Measurements from ENCODE around the gene ADAMTS6. TPM values are rescaled to one million over a fixed set of nuclear protein-coding genes. Genes with fewer than 3 reads are reported as not detected.
"Not testable (repeated sequence)": the region's sequence is repeated elsewhere in the genome, so short reads cannot be mapped to it uniquely, and the experiment has no call there.

Gene ADAMTS6
- total RNA-seq, 1 experiment from 2014 or later = 4.5 TPM

DNA sequence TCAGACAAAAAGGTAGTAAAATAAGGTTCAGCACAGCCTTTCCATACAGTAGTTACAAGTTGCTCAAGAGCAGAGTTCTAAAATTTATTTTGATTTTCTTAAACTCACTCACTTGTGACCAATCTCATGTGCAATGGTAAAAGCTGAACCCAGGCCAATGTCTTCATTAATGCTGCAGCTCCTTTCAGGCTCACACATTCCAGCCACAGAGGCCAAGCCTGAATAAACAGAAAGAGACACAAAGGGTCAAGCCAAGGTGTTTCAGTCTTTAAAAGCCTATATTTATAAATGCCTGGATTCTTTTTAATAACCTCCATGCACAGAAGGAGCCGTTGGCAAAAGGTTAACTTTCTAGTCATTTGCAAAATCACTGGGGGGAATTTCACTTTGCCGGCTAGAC is 152.5 kb downstream of the ADAMTS6 start:
- in situ Hi-C loops (cut with HindIII; ENCODE audit: low pct_unique_long_range_greater_than_20kb, low sequenced_read_pairs) = no loop called here
- DNase-seq (ENCODE audit: low read depth, low spot score) = no peak

DNA sequence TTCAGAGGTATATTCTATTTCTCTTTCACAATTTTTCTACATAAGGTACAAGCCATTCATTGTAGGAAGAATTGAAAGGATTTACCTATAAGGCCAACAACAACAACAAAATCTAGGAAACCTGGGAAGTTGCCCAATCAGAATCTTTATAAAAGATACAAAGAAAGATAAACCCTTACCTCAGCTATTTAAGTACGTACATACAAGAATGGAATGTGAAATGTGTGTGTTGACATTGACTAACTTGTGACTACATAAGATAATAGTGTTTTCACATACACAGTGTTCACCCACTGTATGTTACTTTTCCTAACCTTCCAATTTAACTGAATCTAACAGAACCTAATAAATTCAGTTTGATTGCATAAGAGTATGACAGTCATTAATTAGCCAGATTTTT is 154.1 kb downstream of the ADAMTS6 start:
- no peak for DNase-seq (ENCODE audit: low read depth, low spot score)
- in situ Hi-C loops (cut with HindIII; ENCODE audit: low pct_unique_long_range_greater_than_20kb, low sequenced_read_pairs) = no loop called here

DNA sequence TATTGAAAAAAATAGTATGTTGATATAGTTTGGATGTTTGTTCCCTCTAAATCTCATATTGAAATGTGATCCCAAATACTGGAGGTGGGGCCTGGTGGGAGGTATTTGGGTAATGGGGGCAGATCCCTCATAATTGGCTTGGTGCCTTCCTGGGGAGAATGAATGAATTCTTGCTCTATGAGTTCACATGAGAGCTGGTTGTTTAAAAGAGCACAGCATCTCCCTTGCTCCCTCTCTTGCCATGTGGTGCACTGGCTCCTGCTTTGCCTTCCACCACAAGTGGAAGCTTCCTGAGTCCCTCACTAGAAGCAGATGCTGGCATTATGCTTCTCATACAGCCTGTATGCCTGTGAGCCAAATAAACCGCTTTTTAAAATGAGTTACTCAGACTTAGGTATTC is 154.8 kb downstream of the ADAMTS6 start:
- in situ Hi-C loops (cut with HindIII; ENCODE audit: low pct_unique_long_range_greater_than_20kb, low sequenced_read_pairs) = no loop called here

DNA sequence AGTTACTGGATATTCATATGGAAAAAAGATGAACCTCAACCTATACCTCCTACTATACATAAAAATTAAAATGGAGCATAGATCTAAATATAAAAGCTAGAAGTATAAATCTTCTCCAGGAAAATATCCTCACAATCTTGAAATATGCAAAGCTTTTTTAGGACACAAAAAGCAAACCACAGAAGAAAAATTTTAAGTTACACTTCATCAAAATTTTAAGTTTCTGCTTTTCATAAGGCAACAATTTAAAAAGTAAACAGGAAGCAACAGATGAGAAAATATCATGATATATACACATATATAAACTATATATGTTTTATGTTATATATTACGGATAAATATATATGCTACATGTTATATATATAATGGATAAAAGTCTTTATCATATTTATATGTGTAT is 157.5 kb downstream of the ADAMTS6 start:
- in situ Hi-C loops (cut with HindIII; ENCODE audit: low pct_unique_long_range_greater_than_20kb, low sequenced_read_pairs) = no loop called here
- DNase-seq (ENCODE audit: low read depth, low spot score) = no peak

More for the DNA sequence above, 154.8 kb downstream of the ADAMTS6 start:
- DNase-seq (ENCODE audit: low read depth, low spot score) = no peak

DNA sequence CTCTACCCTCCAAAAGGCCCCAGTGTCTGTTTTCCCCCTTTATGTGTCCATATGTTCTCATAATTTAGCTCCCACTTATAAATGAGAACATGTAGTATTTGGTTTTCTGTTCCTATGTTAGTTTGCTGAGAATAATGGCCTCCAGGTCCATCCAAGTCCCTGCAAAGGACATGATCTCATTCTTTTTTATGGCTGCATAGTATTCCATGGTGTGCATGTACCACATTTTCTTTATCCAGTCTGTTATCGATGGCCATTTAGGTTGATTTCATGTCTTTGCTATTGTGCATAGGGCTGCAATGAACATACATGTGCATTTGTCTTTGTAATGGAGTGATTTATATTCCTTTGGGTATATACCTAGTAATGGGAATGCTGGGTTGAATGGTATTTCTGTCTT is 161.0 kb downstream of the ADAMTS6 start:
- in situ Hi-C loops (cut with HindIII; ENCODE audit: low pct_unique_long_range_greater_than_20kb, low sequenced_read_pairs) = not testable (repeated sequence)

DNA sequence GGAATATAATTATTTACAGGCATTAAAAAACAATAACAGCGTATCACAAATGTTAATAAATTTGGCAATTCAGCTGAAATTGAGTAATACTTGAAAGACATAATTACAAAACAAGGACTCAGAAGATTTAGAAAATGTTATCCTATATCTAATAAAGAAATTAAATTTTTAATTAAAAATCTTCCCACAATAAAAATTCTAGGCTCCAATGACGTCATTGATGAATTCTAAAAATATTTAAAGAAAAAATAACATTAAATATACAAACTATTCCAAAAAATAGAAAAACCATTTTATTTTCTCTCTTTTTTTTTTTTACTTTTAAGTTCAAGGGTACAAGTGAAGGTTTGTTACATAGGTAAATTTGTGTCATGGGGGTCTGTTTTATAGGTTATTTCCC is 161.5 kb downstream of the ADAMTS6 start:
- in situ Hi-C loops (cut with HindIII; ENCODE audit: low pct_unique_long_range_greater_than_20kb, low sequenced_read_pairs) = no loop called here
- DNase-seq (ENCODE audit: low read depth, low spot score) = no peak

More for the DNA sequence above, 161.0 kb downstream of the ADAMTS6 start:
- DNase-seq (ENCODE audit: low read depth, low spot score) = not testable (repeated sequence)

DNA sequence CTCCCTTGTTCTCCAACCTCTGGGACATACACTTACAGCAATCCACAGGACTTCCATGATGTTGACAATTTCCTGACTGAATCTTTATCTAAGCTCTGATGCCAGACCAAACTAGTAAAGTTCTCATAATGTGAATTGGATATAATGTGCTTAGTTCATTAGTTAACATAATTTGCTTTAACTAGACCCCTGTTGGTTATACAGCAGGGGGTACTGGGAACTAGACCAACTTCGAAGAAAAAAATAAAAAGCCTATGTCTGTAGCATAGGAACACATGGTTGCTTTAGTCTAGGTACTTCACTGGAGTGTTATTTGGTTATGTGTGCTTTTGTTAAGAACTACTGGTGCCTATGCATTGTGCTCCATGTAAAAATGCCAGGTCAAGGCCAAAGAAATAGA is 173.8 kb downstream of the ADAMTS6 start:
- in situ Hi-C loops (cut with HindIII; ENCODE audit: low pct_unique_long_range_greater_than_20kb, low sequenced_read_pairs) = no loop called here
- DNase-seq (ENCODE audit: low read depth, low spot score) = no peak

DNA sequence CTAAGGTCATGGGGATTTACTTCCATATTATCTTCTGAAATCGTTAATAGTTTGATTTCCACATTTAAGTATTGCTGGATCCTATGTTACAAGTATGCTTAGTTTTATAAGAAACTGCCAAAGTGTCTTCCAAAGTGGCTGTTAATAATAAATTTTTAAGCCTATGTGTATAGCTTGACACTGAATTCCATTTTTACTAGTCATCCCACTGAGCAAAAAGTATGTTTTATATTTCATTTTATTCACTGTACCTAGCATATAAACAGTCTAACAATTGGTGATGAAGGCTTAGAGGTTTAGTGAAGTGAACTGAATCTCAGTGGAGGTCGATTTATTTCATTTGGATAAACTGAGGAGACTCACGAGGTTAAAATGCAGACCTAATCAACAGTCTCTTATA is 174.6 kb downstream of the ADAMTS6 start:
- no peak for DNase-seq (ENCODE audit: low read depth, low spot score)
- in situ Hi-C loops (cut with HindIII; ENCODE audit: low pct_unique_long_range_greater_than_20kb, low sequenced_read_pairs) = no loop called here

DNA sequence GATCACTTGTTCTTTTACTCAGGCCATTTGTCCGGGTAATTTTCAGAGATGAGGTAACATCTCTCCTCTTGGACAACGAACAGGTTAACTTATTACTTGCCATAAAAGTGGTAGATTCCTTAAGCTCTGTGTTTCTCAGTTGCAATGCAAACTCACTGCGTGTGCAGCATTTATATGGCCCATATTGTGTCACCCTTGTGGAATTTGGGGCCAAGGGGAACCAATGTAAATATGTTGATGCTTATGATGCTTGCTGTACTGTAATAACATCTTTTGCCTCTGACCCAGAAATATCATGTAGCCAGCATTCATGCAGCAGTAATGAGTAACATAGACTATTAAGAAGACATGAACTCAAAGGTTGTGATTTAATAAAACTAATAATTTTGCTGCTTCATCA is 175.8 kb downstream of the ADAMTS6 start:
- DNase-seq (ENCODE audit: low read depth, low spot score) = no peak
- in situ Hi-C loops (cut with HindIII; ENCODE audit: low pct_unique_long_range_greater_than_20kb, low sequenced_read_pairs) = no loop called here

DNA sequence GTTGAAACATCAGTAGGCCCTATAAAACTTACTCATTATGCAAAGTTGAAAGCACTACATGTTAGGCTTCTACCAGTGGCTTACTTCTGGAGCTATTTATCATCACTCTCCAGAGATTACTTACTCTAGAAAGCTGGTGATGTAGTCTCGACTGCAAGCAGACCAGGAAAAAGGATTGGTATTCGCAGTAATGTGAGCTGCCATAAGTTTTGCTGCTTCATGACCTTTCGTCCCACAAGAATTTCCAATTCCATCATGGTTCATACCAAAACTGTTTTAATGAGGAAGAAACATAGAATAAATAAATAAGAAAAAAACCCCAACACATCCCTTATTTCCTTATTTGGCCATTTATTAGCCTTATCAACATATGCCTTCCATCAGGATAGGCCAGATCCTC is 181.9 kb downstream of the ADAMTS6 start:
- in situ Hi-C loops (cut with HindIII; ENCODE audit: low pct_unique_long_range_greater_than_20kb, low sequenced_read_pairs) = no loop called here
- no peak for DNase-seq (ENCODE audit: low read depth, low spot score)

DNA sequence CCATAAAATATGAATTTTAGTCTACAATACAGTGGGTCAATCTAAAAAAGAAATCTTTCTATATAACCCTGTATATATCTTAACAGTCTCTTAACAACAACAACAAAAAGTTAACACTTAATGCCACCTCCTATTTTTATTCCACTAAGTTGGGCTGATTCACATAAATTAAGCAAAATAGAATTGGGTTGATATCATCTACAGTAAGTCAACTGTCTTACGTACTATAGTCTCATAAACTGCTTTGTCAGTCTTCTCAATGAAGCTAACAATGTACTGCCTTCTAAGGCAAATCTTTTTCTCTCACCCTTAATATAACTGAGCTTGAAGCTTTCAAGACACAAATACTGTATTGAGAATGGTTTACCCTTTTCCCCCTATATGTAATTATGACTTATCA is 185.7 kb downstream of the ADAMTS6 start:
- DNase-seq (ENCODE audit: low read depth, low spot score) = no peak
- in situ Hi-C loops (cut with HindIII; ENCODE audit: low pct_unique_long_range_greater_than_20kb, low sequenced_read_pairs) = no loop called here

DNA sequence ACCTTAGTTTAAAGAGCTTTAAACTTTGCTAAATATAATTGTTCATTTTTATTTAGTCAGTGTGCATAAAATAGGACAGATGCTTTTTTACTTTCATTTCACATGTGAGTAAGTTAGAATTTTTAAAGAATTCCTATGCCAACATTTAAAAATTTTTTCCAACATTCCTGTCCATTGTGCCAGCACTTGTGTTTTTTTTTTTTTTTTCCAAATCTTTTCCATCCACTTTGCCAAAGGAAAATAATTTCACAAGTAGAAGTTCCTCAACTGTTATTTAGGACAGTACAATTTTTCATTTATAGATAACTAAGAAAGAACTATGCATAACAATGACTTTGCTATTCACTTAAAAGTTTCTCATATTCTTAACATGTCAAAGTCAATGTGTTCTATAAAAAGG is 189.5 kb downstream of the ADAMTS6 start:
- DNase-seq (ENCODE audit: low read depth, low spot score) = no peak
- in situ Hi-C loops (cut with HindIII; ENCODE audit: low pct_unique_long_range_greater_than_20kb, low sequenced_read_pairs) = no loop called here

DNA sequence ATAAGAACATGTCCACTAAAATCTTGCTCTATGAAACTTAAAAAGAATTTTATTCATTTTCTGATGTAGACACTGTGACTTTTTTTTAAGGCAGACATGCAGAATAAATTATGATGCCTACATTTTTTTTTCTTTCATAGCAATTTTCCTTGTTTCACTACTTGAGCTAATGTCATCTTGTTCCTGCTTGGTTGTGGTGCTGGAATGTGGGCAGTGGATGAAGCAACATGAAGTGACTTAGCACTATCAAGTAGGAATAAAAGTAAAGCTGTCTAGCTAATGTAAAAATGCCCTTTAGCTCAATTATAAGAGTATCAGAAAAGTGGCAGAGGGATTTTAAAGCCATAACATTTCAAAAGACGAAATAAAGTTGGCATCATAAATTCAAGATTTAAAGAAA is 191.0 kb downstream of the ADAMTS6 start:
- no peak for DNase-seq (ENCODE audit: low read depth, low spot score)
- in situ Hi-C loops (cut with HindIII; ENCODE audit: low pct_unique_long_range_greater_than_20kb, low sequenced_read_pairs) = no loop called here

DNA sequence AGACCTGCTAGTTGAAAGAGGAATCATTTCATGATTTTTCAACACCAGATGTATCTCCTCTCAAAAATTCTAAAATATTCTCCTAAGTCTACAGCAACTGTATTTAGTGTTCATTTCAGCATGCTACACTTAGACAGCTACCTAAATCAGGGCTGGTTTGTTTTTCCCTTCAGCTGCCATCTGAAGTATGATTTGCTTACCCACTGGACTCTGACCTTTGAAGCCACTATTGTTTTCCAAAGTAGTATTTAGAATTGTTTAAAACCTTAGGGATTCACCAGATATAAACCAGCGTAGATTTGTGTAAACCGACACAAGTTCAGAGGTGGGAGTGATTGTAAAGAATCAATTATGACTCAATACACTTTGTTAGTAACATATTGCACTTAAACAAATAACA is 193.1 kb downstream of the ADAMTS6 start:
- DNase-seq (ENCODE audit: low read depth, low spot score) = no peak
- in situ Hi-C loops (cut with HindIII; ENCODE audit: low pct_unique_long_range_greater_than_20kb, low sequenced_read_pairs) = no loop called here

DNA sequence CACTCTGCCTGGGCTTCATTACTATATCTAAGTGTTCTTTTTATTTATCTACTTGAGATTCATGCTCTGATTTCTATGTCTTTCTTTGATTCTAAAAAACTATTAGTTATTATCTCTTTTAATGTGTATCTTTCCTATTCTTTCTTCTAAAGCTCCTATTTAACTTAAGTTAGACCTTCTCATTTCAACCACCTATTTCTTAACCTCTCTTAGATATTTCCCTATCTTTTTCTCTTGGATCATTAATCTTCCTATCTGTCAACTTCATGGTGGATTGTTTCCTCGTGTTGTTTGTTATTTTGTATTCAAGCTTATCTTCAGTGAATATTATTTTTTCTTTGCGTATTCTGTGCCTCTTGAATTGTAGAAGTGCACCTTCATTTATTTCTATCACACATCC is 202.1 kb downstream of the ADAMTS6 start:
- DNase-seq (ENCODE audit: low read depth, low spot score) = no peak
- in situ Hi-C loops (cut with HindIII; ENCODE audit: low pct_unique_long_range_greater_than_20kb, low sequenced_read_pairs) = no loop called here

DNA sequence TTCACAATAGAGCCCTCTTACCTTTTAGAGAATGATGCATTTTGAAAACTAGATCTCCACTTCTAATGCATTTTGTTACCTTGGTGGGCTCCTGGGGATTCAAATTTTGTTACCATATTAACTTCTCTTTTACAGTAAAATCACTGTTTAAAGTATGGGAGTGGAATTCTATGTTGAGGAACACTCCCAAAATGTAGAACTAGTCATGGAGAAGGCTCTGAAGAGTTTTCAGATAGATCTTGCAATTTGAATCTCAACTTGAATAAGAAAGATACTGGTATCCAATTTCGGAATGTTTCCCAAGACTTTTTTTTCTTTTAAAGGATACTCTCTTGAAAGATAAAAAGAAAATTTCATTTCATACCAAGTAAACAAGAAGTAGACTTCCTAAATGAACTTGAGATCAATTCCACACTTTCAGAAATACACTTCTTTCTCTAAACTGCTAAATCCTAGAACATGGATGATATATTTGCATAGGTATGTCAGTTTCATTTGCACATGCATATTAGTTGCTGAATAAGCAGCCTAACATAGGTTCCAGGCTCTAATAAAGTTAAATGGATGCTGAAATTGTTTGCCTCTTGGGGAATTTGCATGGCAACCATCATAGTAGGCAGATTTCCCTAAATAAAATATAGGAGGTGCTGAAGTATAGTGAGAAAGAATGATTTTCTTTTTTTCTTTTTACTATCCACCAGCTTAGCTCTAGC is 205.4 kb downstream of the ADAMTS6 start:
- in situ Hi-C loops (cut with HindIII; ENCODE audit: low pct_unique_long_range_greater_than_20kb, low sequenced_read_pairs) = no loop called here
- DNase-seq (ENCODE audit: low read depth, low spot score) = no peak

DNA sequence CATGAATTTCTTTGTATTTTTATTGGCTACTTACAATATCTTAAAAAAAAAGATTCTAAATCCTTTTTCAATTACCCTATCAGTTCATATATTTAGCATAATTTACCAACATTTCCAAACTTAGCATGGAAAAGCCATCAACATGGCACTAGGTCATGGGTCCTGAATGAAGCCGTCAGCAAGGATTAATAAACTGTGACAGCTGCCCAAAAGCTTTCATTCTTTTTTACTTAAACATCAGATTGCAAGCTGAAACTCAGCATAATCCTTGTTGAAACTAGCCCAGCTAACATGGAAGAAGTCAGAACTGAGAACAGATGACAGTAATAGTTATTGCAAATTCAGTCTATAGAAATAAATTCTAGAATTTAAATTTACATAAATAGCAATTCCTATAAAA is 209.8 kb downstream of the ADAMTS6 start:
- in situ Hi-C loops (cut with HindIII; ENCODE audit: low pct_unique_long_range_greater_than_20kb, low sequenced_read_pairs) = no loop called here
- DNase-seq (ENCODE audit: low read depth, low spot score) = no peak

DNA sequence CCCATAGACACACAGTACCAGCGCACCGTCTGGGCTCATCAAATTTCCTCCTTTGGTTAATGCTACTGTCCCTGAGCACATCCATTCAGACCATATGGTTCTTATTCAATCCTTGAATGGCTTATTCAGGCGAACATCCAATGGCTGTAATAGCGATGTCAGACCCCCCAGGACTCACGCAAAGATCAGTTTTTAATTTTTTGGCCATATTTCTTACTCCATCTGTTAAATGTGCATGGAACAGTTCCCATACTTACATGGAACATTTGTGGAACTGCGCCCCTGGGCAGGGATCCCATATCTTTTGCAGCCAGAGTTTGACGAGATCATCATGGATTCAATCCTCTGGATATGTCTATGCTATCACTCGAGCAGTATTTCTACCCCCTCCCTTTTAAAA is 213.2 kb downstream of the ADAMTS6 start:
- DNase-seq (ENCODE audit: low read depth, low spot score) = no peak
- in situ Hi-C loops (cut with HindIII; ENCODE audit: low pct_unique_long_range_greater_than_20kb, low sequenced_read_pairs) = no loop called here

DNA sequence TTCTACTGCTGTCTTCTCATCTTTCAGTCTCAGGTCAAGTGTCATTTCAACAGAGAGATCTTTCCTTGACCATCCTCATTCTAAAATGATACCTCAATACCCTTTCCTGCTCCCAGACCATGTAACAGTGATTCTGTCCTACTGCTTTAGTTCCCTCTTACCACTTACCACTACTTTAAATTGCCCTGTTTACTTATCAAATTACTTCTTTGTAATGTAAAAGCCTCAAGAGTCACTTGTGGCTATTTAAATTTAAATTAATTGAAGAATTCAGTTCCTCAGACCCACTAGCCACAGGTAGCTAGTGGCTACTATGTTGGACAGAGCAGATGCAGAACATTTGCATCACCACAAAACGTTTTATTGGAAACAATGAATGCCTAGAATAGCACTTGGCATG is 217.3 kb downstream of the ADAMTS6 start:
- in situ Hi-C loops (cut with HindIII; ENCODE audit: low pct_unique_long_range_greater_than_20kb, low sequenced_read_pairs) = no loop called here

DNA sequence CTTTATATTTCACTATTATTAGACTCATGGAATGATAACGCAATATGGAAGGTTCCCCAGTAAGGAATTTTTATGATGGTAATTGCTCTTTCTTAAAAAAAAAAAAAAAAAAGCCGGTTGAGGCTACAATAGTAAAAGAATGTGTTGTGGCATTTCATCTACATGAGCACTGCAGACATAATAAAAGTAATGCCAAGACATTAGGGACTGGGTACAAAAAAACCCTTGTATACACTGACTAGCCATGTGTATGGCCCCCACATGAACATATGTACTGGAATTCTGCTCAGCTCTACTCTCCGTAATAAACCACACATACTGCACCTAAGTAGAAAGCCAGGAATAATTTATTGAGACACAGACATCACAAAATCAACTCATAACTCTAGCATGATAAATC is 218.4 kb downstream of the ADAMTS6 start:
- no peak for DNase-seq (ENCODE audit: low read depth, low spot score)
- in situ Hi-C loops (cut with HindIII; ENCODE audit: low pct_unique_long_range_greater_than_20kb, low sequenced_read_pairs) = no loop called here

More for the DNA sequence above, 217.3 kb downstream of the ADAMTS6 start:
- DNase-seq (ENCODE audit: low read depth, low spot score) = no peak

Measured in SK-MEL-5 (cell line).